DOHH2 (cell line): ENCODE measurements around the gene SLC44A5.

Experiments
- EZH2phosphoT487 ChIP-seq: fragments of 200-600 bp; sonication (generic); IDR thresholded peaks from 2 replicates; pipeline ENCODE4 v1.6.1; 2017; ENCODE audit warnings: borderline replicate concordance, mild to moderate bottlenecking, antibody characterized with exemption, low read length, moderate library complexity, mixed read lengths
- TF ChIP-seq, protein P1 (sequence below): fragments of 200-600 bp; sonication (generic); IDR thresholded peaks from one replicate; pipeline ENCODE4 v1.5.1; 2014; ENCODE audit warnings: antibody characterized with exemption, mild to moderate bottlenecking, low read depth, low read length; ENCODE audit not compliant: poor library complexity, severe bottlenecking

DNA sequence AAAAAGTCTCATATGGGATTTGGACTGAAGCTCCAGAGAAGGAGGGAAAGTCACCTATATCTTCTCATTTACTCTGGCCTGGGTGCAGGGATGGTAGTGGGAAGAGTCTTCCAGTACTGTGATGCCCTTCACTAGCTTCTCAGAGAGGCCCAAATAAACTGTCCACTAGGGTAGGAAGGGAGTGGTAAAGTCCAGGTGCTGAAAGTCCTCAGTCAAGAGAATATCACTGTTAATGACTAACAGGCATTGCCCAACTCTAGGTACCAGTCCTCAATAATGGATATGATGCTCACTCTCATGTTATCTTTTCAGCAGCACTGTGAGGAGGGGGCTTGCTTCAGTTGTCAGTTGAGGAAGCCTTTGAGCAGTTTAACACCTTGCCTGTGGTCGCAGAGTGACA lies 412.8 kb downstream of the SLC44A5 start:
- TF ChIP-seq, protein P1, sequence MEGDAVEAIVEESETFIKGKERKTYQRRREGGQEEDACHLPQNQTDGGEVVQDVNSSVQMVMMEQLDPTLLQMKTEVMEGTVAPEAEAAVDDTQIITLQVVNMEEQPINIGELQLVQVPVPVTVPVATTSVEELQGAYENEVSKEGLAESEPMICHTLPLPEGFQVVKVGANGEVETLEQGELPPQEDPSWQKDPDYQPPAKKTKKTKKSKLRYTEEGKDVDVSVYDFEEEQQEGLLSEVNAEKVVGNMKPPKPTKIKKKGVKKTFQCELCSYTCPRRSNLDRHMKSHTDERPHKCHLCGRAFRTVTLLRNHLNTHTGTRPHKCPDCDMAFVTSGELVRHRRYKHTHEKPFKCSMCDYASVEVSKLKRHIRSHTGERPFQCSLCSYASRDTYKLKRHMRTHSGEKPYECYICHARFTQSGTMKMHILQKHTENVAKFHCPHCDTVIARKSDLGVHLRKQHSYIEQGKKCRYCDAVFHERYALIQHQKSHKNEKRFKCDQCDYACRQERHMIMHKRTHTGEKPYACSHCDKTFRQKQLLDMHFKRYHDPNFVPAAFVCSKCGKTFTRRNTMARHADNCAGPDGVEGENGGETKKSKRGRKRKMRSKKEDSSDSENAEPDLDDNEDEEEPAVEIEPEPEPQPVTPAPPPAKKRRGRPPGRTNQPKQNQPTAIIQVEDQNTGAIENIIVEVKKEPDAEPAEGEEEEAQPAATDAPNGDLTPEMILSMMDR, result no peak
- no peak for TF ChIP-seq EZH2phosphoT487
